HG02852 (cell line): ENCODE results near the gene IFT52.
"Not testable (repeated sequence)": the region's sequence is repeated elsewhere in the genome, so short reads cannot be mapped to it uniquely, and the experiment has no call there.

ENCODE experiments used
- ATAC-seq: cut with Tn5 transposase; IDR thresholded peaks from one replicate; pipeline ENCODE4 v1.9.1; 2021; ENCODE audit warnings: mild to moderate bottlenecking, moderate library complexity; ENCODE audit not compliant: unreplicated experiment

The IFT52 gene

DNA sequence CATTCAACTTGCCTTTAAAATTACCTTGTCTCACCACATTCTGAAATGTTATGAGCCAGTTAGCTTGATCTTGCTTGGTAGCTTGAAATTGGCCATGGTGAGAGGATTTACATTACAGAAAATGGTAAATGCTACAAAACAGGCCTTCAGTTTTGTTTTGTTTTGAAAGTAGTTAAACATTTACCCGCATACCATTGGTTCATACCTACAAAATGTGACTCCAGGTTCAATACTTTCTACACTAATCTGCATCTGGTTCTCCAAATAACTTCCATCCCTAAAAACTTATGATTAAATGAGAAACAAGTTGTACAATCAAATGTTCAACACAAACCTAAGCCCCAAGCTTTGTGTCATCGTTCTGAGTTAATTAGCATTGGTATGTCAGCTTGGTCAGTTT, 45.7 kb downstream of the IFT52 start:
- no peak for ATAC-seq

DNA sequence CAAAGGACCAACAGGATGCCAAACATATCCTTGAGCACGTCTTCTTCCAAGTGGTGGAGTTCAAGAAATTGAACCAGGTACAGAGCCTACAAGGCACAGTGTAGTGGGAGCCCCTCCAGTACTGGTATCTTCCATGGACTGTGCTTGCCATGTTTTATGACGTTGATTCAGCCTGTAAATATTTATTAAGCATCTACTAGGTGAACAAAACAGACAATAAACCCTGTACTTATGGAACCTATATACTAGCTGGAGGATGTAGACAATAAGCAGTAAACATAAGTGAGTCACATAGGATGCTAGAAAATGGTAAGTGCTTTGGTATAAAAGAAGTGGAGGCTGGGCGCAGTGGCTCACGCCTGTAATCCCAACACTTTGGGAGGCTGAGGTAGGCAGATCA, 51.8 kb downstream of the IFT52 start:
- no peak for ATAC-seq

DNA sequence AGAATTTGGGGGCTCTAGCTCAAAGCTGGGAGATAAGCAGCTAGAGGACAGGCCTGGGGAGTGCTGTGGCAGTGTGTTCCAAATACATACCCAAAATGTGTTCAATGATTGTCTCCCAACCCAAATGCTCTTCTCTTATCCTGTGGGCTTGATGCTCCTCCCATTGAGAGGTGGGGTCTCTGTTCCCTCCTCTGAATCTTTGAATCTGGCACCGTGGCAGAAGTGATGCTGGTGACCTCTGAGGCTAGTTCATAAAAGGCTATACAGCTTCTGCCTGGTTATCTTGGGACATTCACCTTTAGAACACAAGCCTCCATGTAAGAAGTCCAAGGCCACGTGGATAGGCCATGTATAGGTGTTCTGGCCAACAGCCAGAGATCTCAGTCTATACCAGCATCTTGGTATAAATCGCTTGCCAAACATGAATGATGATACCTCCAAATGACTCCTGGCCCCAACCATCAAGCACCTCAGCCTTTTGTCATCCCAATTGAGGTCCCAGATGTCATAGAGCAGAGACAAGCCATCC, 60.3 kb downstream of the IFT52 start:
- no peak for ATAC-seq

DNA sequence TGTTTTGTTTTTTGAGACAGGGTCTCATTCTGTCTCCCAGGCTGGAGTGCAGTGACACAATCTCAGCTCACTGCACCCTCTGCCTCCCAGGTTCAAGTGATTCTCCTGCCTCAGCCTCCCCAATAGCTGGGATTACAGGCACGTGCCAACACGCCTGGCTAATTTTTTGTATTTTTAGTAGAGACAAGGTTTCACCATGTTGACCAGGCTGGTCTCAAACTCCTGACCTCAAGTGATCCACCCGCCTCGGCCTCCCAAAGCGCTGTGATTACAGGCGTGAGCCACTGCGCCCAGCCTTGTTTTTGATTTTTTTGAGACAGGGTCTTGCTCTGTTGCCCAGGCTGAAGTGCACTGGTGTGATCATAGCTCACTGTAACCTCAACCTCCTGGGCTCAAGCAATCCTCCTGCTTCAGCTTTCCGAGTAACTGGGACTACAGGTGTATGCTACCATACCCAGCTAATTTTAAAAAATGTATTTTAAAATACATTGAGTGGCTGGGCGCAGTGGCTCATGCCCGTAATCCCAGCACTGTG, 61.0 kb downstream of the IFT52 start:
- ATAC-seq, result not testable (repeated sequence)

DNA sequence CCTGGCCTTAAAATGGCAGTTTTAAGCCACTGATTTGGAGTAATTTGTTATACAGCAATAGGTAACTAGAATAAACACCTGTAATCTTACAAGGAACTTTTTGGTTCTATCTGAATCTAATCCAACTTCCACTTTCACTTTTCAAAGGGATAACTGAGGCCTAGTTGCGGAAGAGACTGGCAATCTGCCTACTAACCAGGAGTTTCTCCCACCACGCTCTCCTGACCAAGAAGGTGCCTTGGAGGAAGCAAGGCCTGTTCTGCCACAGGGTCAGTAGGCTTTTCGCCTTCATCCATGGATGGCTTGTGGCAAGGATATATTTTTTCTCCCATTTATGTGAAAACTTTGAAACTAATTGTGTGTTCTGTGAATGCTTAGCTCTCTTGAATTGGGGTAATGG, 63.2 kb downstream of the IFT52 start:
- ATAC-seq, result no peak

DNA sequence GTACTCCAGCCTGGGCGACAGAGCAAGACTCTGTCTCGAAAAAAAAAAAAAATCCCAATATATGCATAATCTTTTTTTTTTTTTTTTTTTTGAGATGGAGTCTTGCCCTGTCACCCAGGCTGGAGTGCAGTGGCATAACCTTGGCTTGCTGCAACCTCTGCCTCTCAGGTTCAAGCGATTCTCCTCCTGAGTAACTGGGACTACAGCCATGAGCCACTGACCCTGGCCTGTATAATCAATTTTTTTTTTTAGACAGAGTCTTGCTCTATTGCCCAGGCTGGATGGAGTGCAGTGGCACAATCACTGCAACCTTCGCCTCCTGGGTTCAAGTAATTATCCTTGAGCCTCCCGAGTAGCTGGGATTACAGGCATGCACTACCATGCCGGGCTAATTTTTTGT, 64.4 kb downstream of the IFT52 start:
- not testable (repeated sequence) for ATAC-seq

DNA sequence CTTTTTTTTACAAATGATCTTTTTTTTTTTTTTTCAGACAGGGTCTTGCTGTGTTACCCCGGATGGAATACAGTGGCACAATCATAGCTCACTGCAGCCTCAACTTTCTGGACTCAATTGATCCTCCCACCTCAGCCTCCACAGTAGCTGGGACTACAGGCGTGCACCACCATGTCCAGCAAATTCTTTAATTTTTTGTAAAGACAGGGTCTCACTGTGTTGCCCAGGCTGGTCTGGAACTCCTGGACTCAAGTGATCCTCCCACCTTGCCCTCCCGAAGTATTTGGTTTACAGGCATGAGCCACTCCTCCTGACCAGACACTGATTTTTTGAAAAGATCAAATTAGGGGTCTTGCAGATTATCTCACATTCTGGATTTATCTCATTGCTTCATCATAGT, 65.2 kb downstream of the IFT52 start:
- ATAC-seq, result no peak

DNA sequence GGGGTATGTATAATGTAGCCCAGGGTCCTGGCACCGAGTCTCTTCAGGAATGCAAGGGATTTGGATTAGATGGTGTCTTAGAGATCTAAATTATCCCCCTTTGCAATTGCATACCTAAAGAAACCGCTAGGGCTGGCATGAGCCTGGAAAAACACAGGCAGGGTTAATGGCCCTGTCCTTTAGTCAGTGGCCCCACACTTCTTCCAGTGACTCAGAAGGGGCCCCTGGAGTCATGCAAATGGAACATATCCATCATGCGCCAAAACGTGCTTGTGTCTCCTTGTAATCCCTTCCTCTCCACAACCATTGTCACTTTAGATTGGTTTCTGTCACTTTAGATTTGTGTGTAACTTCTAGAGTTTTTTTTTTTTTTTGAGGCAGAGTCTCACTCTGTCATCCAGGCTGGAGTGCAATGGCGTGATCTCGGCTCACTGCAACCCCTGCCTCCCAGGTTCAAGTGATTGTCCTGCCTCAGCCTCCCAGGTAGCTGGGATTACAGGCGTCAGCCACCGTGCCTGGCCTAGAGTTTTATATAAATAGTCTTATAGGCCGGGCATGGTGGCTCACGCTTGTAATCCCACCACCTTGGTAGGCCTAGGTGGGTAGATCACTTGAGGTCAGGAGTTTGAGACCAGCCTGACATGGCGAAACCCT, 67.5 kb downstream of the IFT52 start:
- peak; percentile 19 for ATAC-seq

DNA sequence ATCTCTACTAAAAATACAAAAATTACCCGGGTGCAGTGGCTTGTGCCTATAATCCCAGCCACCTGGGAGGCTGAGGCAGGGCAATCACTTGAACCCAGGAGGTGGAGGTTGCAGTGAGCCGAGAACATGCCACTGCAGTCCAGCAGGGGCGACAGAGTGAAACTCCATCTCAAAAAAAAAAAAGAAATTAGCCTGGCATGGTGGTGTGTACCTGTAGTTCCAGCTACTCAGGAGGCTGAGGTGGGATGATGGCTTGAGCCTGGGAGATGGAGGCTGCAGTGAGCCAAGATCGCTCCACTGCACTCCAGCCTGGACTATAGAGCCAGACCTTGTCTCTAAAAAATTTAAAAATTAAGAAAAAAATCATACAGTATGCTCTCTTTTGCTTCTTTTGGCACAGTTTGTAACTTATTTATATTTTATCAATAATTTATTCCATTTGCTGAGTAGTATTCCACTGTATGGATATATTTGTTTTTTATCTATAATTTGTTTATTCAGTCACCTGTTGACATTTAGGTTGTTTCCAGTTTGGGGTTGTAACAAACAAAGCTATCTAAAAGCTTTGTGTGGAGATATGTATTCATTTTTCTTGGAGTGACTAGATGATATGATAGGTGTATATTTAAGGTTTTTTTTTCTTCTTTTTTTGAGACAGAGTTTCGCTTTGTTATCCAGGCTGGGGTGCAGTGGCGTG, 68.1 kb downstream of the IFT52 start:
- ATAC-seq, result no peak

DNA sequence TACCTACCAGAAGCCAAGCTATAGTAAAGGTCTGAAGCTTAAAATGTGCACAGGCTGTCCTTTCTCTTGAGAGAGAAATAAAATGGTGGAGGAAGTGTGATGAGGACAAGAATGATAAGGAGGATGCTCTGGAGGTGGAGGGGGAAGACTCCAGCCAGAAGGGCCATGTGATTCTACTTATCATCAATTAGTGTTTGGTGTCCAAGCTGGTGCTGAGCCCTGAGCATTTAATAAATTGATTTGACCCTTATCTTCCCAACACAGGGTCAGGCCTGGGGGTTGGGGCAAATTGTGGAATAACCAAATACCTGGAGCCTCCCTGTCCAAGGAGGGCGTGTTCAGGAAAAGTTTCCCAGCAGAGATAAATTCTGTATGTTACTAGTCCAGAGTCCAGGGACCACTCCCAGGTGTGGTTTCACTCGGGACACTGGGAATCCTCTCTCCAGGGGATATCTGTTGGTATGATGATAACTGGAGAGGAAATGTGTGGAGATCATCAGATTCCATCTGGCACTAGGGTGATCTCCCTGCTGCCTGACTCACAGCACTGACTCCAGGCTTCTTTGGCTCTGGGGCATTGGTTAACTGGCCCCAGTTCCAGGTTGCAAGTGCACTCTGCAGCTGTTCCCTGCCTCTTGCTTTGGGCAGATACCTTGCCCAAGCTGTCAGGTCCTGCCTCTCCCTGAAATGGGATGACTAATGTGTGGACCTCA, 72.4 kb downstream of the IFT52 start:
- ATAC-seq, result no peak

DNA sequence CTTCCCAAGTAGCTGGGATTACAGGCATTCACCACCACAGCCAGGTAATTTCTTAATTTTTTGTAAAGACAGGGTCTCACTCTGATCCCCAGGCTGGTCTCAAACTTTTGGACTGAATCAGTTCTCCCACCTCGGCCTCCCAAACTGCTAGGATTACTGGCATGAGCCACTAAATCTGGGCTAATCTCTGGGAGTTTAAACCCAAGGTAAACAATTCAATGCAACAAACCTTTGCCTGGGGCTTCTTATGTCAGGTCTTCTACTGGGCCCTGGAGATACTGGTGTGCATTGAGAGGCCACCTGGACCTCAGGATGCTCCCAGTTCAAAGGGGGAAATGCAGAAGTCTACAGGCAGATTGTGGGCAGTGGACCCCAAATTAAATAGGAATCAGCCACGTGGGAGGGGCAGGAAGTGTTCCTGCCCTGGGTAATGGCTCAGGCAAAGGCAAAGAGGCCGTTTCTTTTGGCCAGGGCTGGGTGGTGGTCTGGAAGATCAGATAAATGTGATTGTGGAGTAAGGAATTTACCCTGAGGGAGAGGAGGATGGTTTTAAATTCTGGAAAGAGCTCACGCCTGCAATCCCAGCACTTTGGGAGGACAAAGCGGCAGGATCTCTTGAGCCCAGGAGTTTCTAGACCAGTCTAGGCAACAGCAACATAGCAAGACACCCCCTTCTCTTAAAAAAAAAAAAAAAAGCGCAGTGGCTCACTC, 74.9 kb downstream of the IFT52 start:
- ATAC-seq, result no peak

DNA sequence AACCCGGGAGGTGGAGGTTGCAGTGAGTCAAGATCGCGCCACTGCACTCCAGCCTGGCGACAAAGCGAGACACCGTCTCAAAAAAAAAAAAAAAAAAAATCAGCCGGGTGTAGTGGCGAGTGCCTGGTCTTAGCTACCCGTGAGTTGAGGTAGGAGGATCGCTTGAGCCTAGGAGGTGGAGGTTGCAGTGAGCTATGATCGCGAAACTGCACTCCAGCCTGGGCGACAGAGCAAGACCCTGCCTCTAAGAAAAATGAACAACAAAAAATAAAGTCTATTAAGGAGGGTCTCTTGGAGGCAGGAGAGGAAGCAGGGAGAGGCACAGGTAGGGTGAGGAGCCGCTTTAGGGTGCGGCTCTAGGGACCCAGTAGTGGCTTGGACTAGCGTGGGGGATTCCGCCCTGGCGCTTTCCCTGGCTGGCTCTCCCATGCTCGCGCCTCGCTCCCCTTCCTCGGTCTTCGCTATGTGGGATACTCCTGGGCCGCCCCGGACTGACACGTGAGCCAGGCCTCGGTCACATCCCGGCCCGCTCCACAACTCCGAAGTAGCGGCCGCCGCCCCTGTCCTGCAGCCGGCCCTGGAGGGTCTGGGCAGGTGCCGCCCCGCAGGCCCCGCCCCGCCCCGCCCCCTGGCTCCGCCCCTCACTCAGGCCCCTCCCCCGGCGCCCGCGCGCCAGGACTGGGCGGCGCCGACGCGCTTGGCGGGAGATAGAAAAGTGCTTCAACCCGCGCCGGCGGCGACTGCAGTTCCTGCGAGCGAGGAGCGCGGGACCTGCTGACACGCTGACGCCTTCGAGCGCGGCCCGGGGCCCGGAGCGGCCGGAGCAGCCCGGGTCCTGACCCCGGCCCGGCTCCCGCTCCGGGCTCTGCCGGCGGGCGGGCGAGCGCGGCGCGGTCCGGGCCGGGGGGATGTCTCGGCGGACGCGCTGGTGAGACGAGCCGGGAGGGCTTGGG, 75.9 kb downstream of the IFT52 start, which contains the start of gene MYBL2:
Gene MYBL2 (plus strand): TSS at position 739 of the 953 bp plus-strand sequence. CDS start 170 bp downstream, at position 909.
- ATAC-seq, result peak; percentile 69

DNA sequence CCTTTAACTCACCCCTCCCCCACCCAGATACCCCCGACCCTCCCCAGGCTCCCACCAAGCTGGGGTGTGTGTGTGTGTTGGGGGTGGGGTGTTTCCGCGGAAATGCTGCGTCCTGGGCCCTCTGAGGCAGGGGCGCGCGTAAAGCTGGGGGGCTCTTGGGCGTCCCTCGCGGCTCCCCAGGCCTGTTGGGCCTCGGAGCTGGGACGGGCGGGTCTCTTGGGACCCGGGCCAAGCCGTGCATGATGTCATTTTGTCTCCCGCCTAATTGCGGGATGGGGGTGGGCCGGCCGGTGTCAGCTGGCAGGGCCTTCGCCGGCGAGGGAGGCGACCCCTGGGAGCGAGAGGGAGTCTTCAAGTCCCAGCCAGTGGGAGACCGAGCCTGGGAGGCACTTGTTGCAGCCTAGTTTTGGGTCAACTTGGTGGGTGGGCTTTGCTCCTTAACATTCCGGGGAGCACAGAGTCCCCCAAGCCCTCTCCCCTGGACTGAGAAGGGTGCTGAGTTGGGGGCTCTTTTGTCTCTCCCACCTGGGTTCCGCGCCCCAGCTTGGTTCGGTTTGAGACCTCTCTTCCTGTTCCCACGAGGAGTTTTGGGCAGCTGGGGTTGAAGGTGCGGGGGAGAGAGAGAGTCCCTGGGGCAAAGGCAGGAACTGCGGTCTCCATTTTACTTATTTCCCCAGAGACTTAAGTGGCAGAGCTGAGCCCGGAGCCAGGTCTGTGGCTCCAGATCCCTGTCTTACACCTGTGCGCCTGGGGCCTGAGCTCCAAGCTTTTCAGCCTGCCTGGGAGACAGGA, 76.8 kb downstream of the IFT52 start:
- peak; percentile 27 for ATAC-seq

DNA sequence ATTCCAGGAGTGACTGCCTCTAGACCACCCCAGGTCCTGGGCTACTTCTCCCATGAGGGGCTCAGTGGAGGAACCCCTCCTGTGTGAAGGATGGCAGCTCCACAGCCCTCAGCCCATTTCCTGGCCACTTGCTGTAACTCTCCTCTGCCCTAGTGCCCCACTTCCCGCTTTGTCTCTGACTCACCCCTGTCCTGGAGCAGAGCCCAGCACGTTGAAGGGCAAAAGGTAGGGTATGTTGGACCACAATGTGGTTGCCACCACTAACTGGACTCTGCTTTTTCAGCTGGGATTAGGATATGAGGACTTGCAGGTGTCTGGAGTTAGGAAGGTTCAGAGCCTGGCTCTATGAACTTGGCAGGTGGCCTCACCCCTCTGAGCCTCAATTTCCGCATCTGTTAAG, 78.6 kb downstream of the IFT52 start:
- no peak for ATAC-seq

DNA sequence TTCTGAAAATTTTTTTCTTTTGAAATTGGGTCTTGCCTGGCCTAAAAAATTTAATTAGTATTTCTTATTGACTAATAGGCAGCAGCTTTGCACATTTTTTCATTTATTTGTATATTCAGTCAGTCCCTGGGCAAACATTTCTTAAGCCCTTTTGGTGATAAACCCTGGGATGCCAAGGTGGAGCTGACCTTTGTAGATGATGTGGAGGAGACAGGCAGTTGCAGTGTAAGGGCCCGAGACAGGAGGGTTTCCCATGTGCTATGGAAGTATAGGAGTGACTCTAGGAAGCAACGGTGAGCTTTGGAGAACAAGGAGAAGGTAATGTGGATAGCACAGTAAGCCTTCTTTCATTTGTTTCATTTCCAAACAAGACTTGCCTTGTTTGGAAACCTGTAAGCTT, 79.7 kb downstream of the IFT52 start:
- no peak for ATAC-seq

DNA sequence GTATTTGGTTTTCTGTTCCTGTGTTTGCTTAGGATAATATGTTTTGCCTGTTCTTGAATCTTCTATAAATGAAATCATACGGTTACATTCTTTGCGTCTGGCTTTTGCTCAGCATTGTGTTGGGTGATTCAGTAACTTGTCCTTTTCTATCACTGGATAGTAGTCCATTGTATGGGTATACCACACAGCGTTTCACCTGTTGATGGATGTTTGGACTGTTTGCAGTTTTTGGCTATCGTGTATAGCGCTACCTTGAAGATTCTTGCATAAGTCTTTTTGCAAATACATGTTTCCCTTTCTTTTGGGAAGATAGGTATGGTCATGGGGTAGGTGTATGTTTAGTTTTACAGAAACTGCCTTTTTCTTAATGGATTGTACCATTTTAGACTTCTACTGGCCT, 85.6 kb downstream of the IFT52 start:
- ATAC-seq, result no peak

DNA sequence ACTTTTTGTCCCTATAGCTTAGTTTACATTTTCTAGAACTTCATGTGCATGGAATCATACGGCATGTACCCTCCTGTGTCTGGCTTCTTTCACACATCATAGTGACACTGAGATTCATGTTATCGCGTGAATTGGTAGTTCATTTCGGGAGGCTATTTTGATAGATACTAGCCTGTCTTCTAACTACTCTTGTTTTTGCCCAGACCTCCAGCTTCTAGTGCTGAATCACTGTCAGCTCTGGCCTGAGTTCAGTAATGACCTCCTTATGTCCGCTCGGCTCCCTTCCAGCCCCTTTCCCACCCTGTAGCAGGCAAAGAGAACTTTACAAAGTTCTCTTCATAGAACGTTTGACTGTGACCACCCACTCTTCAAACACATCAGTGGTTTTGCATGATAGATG, 90.2 kb downstream of the IFT52 start:
- peak; percentile 9 for ATAC-seq

DNA sequence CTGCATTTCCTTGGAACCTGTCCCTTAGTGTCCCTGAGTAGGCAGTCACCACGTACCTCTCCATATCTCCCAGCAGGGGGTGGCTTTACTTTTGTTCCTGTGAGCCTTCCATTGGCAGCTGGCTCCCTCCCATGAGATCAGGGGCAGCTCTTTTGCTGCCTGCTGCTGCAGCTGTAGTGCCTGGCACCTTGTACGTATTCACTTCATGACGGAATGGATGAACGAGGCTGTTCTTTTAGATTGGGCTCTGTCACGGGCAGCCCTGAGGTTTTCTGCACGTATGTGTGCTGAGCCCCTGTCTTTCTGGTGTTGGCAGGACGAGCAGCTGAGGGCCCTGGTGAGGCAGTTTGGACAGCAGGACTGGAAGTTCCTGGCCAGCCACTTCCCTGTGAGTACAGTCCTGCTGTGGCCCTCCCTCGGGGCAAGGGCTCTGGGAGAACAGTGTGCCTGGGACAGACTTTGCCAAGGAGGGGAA, 90.8 kb downstream of the IFT52 start:
- ATAC-seq, result peak; percentile 19

DNA sequence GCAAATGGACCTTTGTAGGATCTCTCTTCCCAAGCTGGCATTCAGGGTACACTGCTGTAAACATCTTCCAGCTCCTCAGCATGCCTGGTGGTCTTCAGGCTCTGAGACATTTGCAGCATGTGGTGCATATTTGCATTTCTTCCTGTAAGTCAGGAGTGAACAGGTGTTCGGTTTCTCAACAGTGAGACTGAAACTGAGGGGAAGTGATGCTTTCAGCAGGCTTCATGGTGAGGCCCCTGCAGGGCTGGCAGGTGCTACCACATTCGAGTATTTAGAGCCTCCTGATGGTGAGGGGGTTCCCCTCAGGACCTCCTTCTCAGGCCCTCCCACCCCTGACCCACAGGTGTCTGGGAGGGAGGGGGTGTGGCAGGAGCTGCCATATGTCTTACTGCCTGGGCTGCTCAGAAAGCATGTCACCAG, 91.3 kb downstream of the IFT52 start:
- peak; percentile 92 for ATAC-seq
